Ishikawa (cell line): Measurements from ENCODE around the gene SAPCD1.

Experiments used
- CEBPB ChIP-seq: IDR thresholded peaks from 2 replicates; pipeline ENCODE4 v1.6.1; 2012
- CREB1 ChIP-seq: IDR thresholded peaks from 2 replicates; pipeline ENCODE4 v1.6.1; 2012; ENCODE audit warnings: low read depth
- EGR1 ChIP-seq: IDR thresholded peaks from 2 replicates; pipeline ENCODE4 v1.6.1; 2012
- EP300 ChIP-seq: IDR thresholded peaks from 2 replicates; pipeline ENCODE4 v1.6.1; 2012; ENCODE audit warnings: borderline replicate concordance
- FOXM1 ChIP-seq: IDR thresholded peaks from 2 replicates; pipeline ENCODE4 v1.6.1; 2012; ENCODE audit warnings: low read depth, borderline replicate concordance
- MAX ChIP-seq: IDR thresholded peaks from 2 replicates; pipeline ENCODE4 v1.6.1; 2012
- NFIC ChIP-seq: IDR thresholded peaks from 2 replicates; pipeline ENCODE4 v1.6.1; 2012
- RAD21 ChIP-seq: IDR thresholded peaks from 2 replicates; pipeline ENCODE4 v1.6.1; 2012; ENCODE audit warnings: low read depth
- REST ChIP-seq: IDR thresholded peaks from 2 replicates; pipeline ENCODE4 v1.6.1; 2012; ENCODE audit warnings: low read depth, mild to moderate bottlenecking
- TAF1 ChIP-seq: IDR thresholded peaks from 2 replicates; pipeline ENCODE4 v1.6.1; 2012; ENCODE audit warnings: low read depth, mild to moderate bottlenecking
- TCF12 ChIP-seq: IDR thresholded peaks from 2 replicates; pipeline ENCODE4 v1.6.1; 2012; ENCODE audit warnings: low read depth
- TEAD4 ChIP-seq: IDR thresholded peaks from 2 replicates; pipeline ENCODE4 v1.6.1; 2012
- USF1 ChIP-seq: IDR thresholded peaks from 2 replicates; pipeline ENCODE4 v1.6.1; 2012
- YY1 ChIP-seq: IDR thresholded peaks from 2 replicates; pipeline ENCODE4 v1.6.1; 2012; ENCODE audit warnings: low read depth
- ZBTB7A ChIP-seq: IDR thresholded peaks from 2 replicates; pipeline ENCODE4 v1.6.1; 2012; ENCODE audit warnings: low read depth

Gene SAPCD1

GRCh38 chr6:31717499-31718222 is 44.8 kb upstream of the SAPCD1 start:
- TF ChIP-seq YY1 (no peak), EP300 (no peak), CEBPB (no peak), MAX (no peak), RAD21 (no peak), USF1 (no peak), NFIC (no peak), FOXM1 (no peak), REST (no peak), CREB1 (no peak), TEAD4 (no peak), EGR1 (no peak), ZBTB7A (no peak), TAF1 (no peak), TCF12 (no peak)

DNA sequence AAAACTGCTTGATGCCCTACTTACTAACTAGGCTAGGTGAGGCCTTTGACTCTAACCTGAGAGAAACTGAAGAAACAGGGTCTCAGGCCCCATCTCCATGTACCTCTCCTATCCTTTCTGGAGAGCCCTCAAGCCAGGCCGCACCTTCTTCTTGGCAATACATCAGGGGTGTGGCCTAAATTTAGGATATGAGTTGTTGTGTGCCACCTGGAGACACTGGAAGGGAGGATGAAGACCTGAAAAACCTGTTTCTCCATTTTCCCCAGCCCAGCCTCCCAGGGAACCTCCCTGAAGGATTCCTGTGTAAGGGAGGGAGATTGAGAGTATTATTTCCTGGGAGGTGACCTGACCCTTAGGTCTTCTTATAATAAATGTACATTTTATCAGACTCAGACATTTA is 44.2 kb upstream of the SAPCD1 start:
- no peak for TF ChIP-seq FOXM1
- peak; percentile 28; the same call in 1 of the 2 replicates for TF ChIP-seq MAX
- peak; percentile 51; the same call in 1 of the 2 replicates for TF ChIP-seq EP300
- TF ChIP-seq NFIC, result peak; percentile 58; the same call in 1 of the 2 replicates
- TF ChIP-seq TCF12, result peak; percentile 77
- no peak for TF ChIP-seq USF1
- TF ChIP-seq YY1, result peak; percentile 74
- TF ChIP-seq TEAD4, result peak; percentile 70

DNA sequence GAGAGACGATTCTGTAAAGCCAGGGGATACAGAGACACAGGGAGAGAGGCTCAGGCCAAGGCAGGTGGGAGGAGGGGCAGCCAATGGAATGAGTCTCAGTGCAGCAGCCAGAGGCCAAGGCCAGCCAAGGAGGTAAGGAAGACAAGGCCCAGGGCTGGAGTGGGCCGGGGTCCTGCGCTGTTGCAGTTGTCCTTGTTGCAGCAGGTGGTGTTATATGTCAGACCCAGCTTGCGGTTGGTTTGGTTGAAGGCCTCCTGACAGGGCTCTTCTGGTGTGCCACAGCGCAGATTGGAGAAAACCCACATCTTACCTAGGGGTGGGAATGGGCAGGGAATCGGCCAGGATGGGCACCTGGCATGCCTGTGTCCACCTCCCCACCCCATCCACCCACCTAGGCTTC is 43.5 kb upstream of the SAPCD1 start:
- no peak for TF ChIP-seq NFIC
- no peak for TF ChIP-seq FOXM1
- TF ChIP-seq EP300, result no peak
- no peak for TF ChIP-seq TAF1
- TF ChIP-seq MAX, result no peak
- no peak for TF ChIP-seq REST
- TF ChIP-seq USF1, result no peak
- no peak for TF ChIP-seq TCF12
- no peak for TF ChIP-seq CREB1
- TF ChIP-seq ZBTB7A, result no peak
- TF ChIP-seq YY1, result no peak
- TF ChIP-seq EGR1, result no peak
- no peak for TF ChIP-seq TEAD4
- TF ChIP-seq RAD21, result no peak
- TF ChIP-seq CEBPB, result no peak

- no peak for TF ChIP-seq ZBTB7A
- TF ChIP-seq REST, result no peak
- TF ChIP-seq TAF1, result no peak
- no peak for TF ChIP-seq YY1
- TF ChIP-seq CREB1, result no peak
- TF ChIP-seq EGR1, result no peak
Measured at GRCh38 chr6:31720196-31720770, 42.2 kb upstream of the SAPCD1 start.
